ENCODE measurements around the gene ACBD4. TPM values are rescaled to one million over a fixed set of nuclear protein-coding genes. Genes with fewer than 3 reads are reported as not detected.

Gene ACBD4
- total RNA-seq, 1 experiment from 2014 or later = 7.7 TPM

GRCh38 chr17:45103269-45103795, 32.2 kb upstream of the ACBD4 start:
- H3K4me3 ChIP-seq (ENCODE audit: low read depth in 2 of 2, low read length in 2 of 2) = no peak overlapping the region

GRCh38 chr17:45104029-45104428, 31.5 kb upstream of the ACBD4 start:
- peaks cover 6% of the 10 kb centered on the region; the same call in 1 of the 2 replicates for H3K36me3 ChIP-seq (ENCODE audit: control insufficient read depth, insufficient read depth, low read length)
- ATAC-seq (no peak), DNase-seq (ENCODE audit: low read depth, low spot score) (no peak)
- TF ChIP-seq REST (IDR thresholded peaks at IDR 0.05; ENCODE audit: insufficient read depth in 1 of 2, low read depth in 2 of 2, low read length in 1 of 2) = no peak
- TF ChIP-seq SIN3A (IDR thresholded peaks at IDR 0.05; ENCODE audit: borderline replicate concordance, insufficient read depth, low read depth, low read length) = no peak
- TF ChIP-seq TCF7L2 (IDR thresholded peaks at IDR 0.05; ENCODE audit: low read depth, low read length) = no peak
- TF ChIP-seq CTCF (IDR thresholded peaks at IDR 0.05) = no peak
- TF ChIP-seq POLR2AphosphoS5 (IDR thresholded peaks at IDR 0.05; ENCODE audit: low read depth, low read length) = no peak
- H3K27me3 ChIP-seq (ENCODE audit: control insufficient read depth, insufficient read depth, low read length) = no peaks in the 10 kb centered on the region
- CTCF ChIA-PET = no interaction called here
- H3K4me3 ChIP-seq (ENCODE audit: low read depth in 2 of 2, low read length in 2 of 2) = no peak overlapping the region
- in situ Hi-C loops (cut with HindIII; ENCODE audit: low pct_unique_long_range_greater_than_20kb, low sequenced_read_pairs) (no loop called here), intact Hi-C loops (cut with micrococcal nuclease; ENCODE audit: unreplicated experiment) (no loop called here)
- BruUV-seq (replicated peaks) = no TSS peak
- peaks cover under 1% of the 10 kb centered on the region; the same call in 1 of the 2 replicates for H3K4me1 ChIP-seq (ENCODE audit: control insufficient read depth, insufficient read depth, low read length)
- no peak overlapping the region for H3K27ac ChIP-seq (ENCODE audit: low read length)
- POLR2A ChIA-PET = no interaction called here
- no peaks in the 10 kb centered on the region for H3K9me3 ChIP-seq (ENCODE audit: control insufficient read depth, insufficient read depth, low read depth, low read length)

More at GRCh38 chr17:45103269-45103795, 32.2 kb upstream of the ACBD4 start:
- no peaks in the 10 kb centered on the region for H3K4me1 ChIP-seq (ENCODE audit: control insufficient read depth, insufficient read depth, low read length)
- no peaks in the 10 kb centered on the region for H3K27me3 ChIP-seq (ENCODE audit: control insufficient read depth, insufficient read depth, low read length)
- no peaks in the 10 kb centered on the region for H3K9me3 ChIP-seq (ENCODE audit: control insufficient read depth, insufficient read depth, low read depth, low read length)
- H3K27ac ChIP-seq (ENCODE audit: low read length) = no peak overlapping the region
- DNase-seq (ENCODE audit: low read depth, low spot score) = no peak
- CTCF ChIA-PET = no interaction called here
- in situ Hi-C loops (cut with HindIII; ENCODE audit: low pct_unique_long_range_greater_than_20kb, low sequenced_read_pairs) = no loop called here
- peaks cover 6% of the 10 kb centered on the region; the same call in 1 of the 2 replicates for H3K36me3 ChIP-seq (ENCODE audit: control insufficient read depth, insufficient read depth, low read length)
- no peak for ATAC-seq
- intact Hi-C loops (cut with micrococcal nuclease; ENCODE audit: unreplicated experiment) = no loop called here
- no peak for TF ChIP-seq REST (IDR thresholded peaks at IDR 0.05; ENCODE audit: insufficient read depth in 1 of 2, low read depth in 2 of 2, low read length in 1 of 2)
- POLR2A ChIA-PET = no interaction called here
- no TSS peak for BruUV-seq (replicated peaks)

Data from Panc1 (cell line).